OCI-LY7 (cell line): ENCODE measurements around the gene CARHSP1. TPM values are rescaled to one million over a fixed set of nuclear protein-coding genes. Genes with fewer than 3 reads are reported as not detected.
A peak's percentile ranks its signal among the peaks of the same experiment; 100 is the strongest.

ENCODE experiments used
- BruUV-seq: library from RNA; stranded (reverse); fragments of 400-500 nt; replicated peaks from 2 replicates; lab custom pipeline; 2021; lab: Mats Ljungman, UMichigan
- CTCF ChIA-PET: fragments of 300-600 bp; sonication (Branson Sonifier 250); formaldehyde crosslinking; loops from one replicate; lab custom pipeline; 2022; ENCODE audit warnings: antibody characterized with exemption; ENCODE audit not compliant: unreplicated experiment; lab: Charles Lee
- POLR2A ChIA-PET: fragments of 300-600 bp; sonication (Branson Sonifier 250); formaldehyde crosslinking; loops from one replicate; lab custom pipeline; 2022; ENCODE audit warnings: antibody characterized with exemption; lab: Charles Lee
- DNase-seq: peaks from one replicate; pipeline ENCODE4 v3.0.0-alpha.2; 2015; ENCODE audit warnings: low spot score
- H2AFZ ChIP-seq: fragments of 200-600 bp; sonication (generic), shearing (Covaris generic); 2 replicates; pipeline ENCODE4 v1.6.1; 2014; ENCODE audit warnings: mild to moderate bottlenecking, antibody characterized with exemption, low read length, moderate library complexity
- H3K27ac ChIP-seq: fragments of 200-600 bp; sonication (generic); 2 replicates; pipeline ENCODE4 v1.5.1; 2014; ENCODE audit warnings: mixed run types, low read depth, mild to moderate bottlenecking, moderate library complexity, low read length, inconsistent platforms; ENCODE audit not compliant: poor library complexity, severe bottlenecking
- H3K36me3 ChIP-seq: fragments of 200-600 bp; sonication (generic); 2 replicates; pipeline ENCODE4 v1.6.1; 2014; ENCODE audit warnings: mild to moderate bottlenecking, antibody characterized with exemption, low read length, moderate library complexity, mixed read lengths; ENCODE audit not compliant: insufficient read depth
- H3K4me1 ChIP-seq: fragments of 200-600 bp; sonication (generic); 2 replicates; pipeline ENCODE4 v1.5.1; 2014; ENCODE audit warnings: mild to moderate bottlenecking, low read length; ENCODE audit not compliant: insufficient read depth, poor library complexity, severe bottlenecking
- H3K4me2 ChIP-seq: fragments of 200-600 bp; sonication (generic); 2 replicates; pipeline ENCODE4 v1.6.1; 2014; ENCODE audit warnings: mild to moderate bottlenecking, low read length
- H3K4me3 ChIP-seq: fragments of 200-600 bp; sonication (generic); 2 replicates; pipeline ENCODE4 v1.5.1; 2014; ENCODE audit warnings: mild to moderate bottlenecking, low read depth, low read length; ENCODE audit not compliant: poor library complexity, severe bottlenecking
- H3K79me2 ChIP-seq: fragments of 200-600 bp; sonication (generic); 2 replicates; pipeline ENCODE4 v1.6.1; 2016; ENCODE audit warnings: low read depth, mild to moderate bottlenecking, low read length, moderate library complexity, mixed read lengths; ENCODE audit not compliant: insufficient read depth
- H3K9me2 ChIP-seq: fragments of 200-600 bp; sonication (generic); 2 replicates; pipeline ENCODE4 v1.6.1; 2016; ENCODE audit warnings: mild to moderate bottlenecking, low read length, mixed read lengths; ENCODE audit not compliant: insufficient read depth
- H3K9me3 ChIP-seq: fragments of 200-600 bp; sonication (generic); 2 replicates; pipeline ENCODE4 v1.6.1; 2014; ENCODE audit warnings: mild to moderate bottlenecking, mixed run types, low read length, mixed read lengths
- H4K20me1 ChIP-seq: fragments of 200-600 bp; sonication (generic); 2 replicates; pipeline ENCODE4 v1.6.1; 2014; ENCODE audit warnings: mild to moderate bottlenecking, antibody characterized with exemption, low read length, moderate library complexity, mixed read lengths; ENCODE audit not compliant: insufficient read depth
- CTCF ChIP-seq: fragments of 200-600 bp; sonication (generic); conservative IDR thresholded peaks from 2 replicates; pipeline ENCODE4 v1.5.1; 2014; ENCODE audit warnings: mild to moderate bottlenecking, antibody characterized with exemption, low read length, moderate library complexity, mixed read lengths
- EZH2phosphoT487 ChIP-seq: fragments of 200-600 bp; sonication (generic); IDR thresholded peaks from 2 replicates; pipeline ENCODE4 v1.6.1; 2018; ENCODE audit warnings: low read depth, borderline replicate concordance, mild to moderate bottlenecking, mixed run types, antibody characterized with exemption, low read length, moderate library complexity, mixed read lengths
- intact Hi-C: fragments of 100-400 bp; cut with micrococcal nuclease; formaldehyde crosslinking; loops from one replicate; pipeline ENCODE4 v1.10.0; 2022; ENCODE audit not compliant: unreplicated experiment
- total RNA-seq, 2 experiments: library from RNA; depleted of rRNA in 1 of 2; stranded (reverse); fragments of >200 nt in 1 of 2; shearing (Covaris generic) in 1 of 2; gene quantifications; 2 replicates each; pipeline ENCODE4 v1.2.3, GENCODE V29; 2014 to 2022

The CARHSP1 gene
- total RNA-seq, 2 experiments from 2014 or later: 156 to 241 TPM

GRCh38 chr16:8903004-8903403 is 34.2 kb upstream of the CARHSP1 start:
- Histone ChIP-seq H3K4me3 (no peak overlapping the region), H3K4me2 (no peak overlapping the region), H3K9me3 (no peaks in the 10 kb centered on the region), H3K79me2 (no peaks in the 10 kb centered on the region), H3K9me2 (no peaks in the 10 kb centered on the region), H4K20me1 (no peaks in the 10 kb centered on the region), H3K27ac (no peak overlapping the region), H3K36me3 (peaks cover 92% of the 10 kb centered on the region), H3K4me1 (no peaks in the 10 kb centered on the region), H2AFZ (no peak overlapping the region)
- ChIA-PET POLR2A (no interaction called here), CTCF (no interaction called here)
- no peak for TF ChIP-seq CTCF
- TF ChIP-seq EZH2phosphoT487: no peak
- BruUV-seq: no TSS peak
- no peak for DNase-seq
- intact Hi-C loops: no loop called here

- ChIA-PET POLR2A (interaction anchor here (0.9 kb wide), 1 partner anchor 19 kb away, joined by 3 read pairs; no protein-coding TSS in a partner anchor), CTCF (no interaction called here)
- Histone ChIP-seq H2AFZ (no peak overlapping the region), H3K9me2 (no peaks in the 10 kb centered on the region), H3K27ac (no peak overlapping the region), H3K4me2 (no peak overlapping the region), H3K4me3 (no peak overlapping the region), H3K36me3 (peaks cover 91% of the 10 kb centered on the region), H4K20me1 (no peaks in the 10 kb centered on the region), H3K9me3 (no peaks in the 10 kb centered on the region), H3K79me2 (no peaks in the 10 kb centered on the region), H3K4me1 (no peaks in the 10 kb centered on the region)
- intact Hi-C loops: no loop called here
- no peak for DNase-seq
- TF ChIP-seq EZH2phosphoT487 (no peak), CTCF (no peak)
- no TSS peak for BruUV-seq
Measured at GRCh38 chr16:8901320-8901861, 32.6 kb upstream of the CARHSP1 start.

DNA sequence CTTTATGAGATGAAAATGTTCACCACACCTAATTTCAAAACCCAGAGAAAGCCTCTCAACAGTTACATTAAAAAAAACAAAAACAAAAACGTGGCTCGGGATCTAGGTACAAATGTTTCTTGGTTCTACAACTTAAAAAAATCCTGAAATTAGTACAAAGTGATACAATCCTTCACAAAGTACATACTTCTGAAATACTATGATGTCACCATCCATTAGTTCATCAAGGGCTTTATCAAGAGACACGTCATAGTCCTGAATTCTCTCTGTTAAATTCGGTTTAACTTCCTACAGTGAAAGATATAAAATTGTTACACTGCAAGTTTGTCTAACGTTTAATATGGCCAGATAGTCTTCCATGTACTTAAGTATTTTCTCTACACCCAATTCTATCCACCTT is 31.5 kb upstream of the CARHSP1 start:
- intact Hi-C loops: no loop called here
- H2AFZ ChIP-seq: no peak overlapping the region
- H3K4me3 ChIP-seq: no peak overlapping the region
- ChIA-PET POLR2A (interaction anchor here (1.0 kb wide), 1 partner anchor 361 kb away, joined by 3 read pairs; no protein-coding TSS in a partner anchor), CTCF (no interaction called here)
- no peaks in the 10 kb centered on the region for H3K9me3 ChIP-seq
- TF ChIP-seq CTCF: no peak
- no peak for TF ChIP-seq EZH2phosphoT487
- DNase-seq: no peak
- no peaks in the 10 kb centered on the region for H4K20me1 ChIP-seq
- no peak overlapping the region for H3K4me2 ChIP-seq
- H3K4me1 ChIP-seq: no peaks in the 10 kb centered on the region
- H3K36me3 ChIP-seq: peaks cover 88% of the 10 kb centered on the region
- no peaks in the 10 kb centered on the region for H3K9me2 ChIP-seq
- TSS peak; percentile 32 for BruUV-seq
- no peak overlapping the region for H3K27ac ChIP-seq
- H3K79me2 ChIP-seq: no peaks in the 10 kb centered on the region
